OCI-LY1 (cell line): Measurements from ENCODE around the gene EXOC5.

Experiments
- H2AFZ ChIP-seq: fragments of 200-600 bp; sonication (generic), shearing (Covaris generic); 2 replicates; pipeline ENCODE4 v1.6.0; 2014; ENCODE audit warnings: antibody characterized with exemption, mild to moderate bottlenecking, low read length
- H3F3A ChIP-seq: fragments of 200-600 bp; sonication (generic), shearing (Covaris generic); 2 replicates; pipeline ENCODE4 v1.6.0; 2014; ENCODE audit warnings: mild to moderate bottlenecking, antibody characterized with exemption, low read length, moderate library complexity; ENCODE audit not compliant: insufficient read depth
- H3K27ac ChIP-seq: fragments of 200-600 bp; sonication (generic); 2 replicates; pipeline ENCODE4 v1.5.1; 2014; ENCODE audit warnings: low read length, mixed run types, mild to moderate bottlenecking, low read depth; ENCODE audit not compliant: poor library complexity, severe bottlenecking
- H3K27me3 ChIP-seq: fragments of 200-600 bp; sonication (generic); 2 replicates; pipeline ENCODE4 v1.6.0; 2014; ENCODE audit warnings: antibody characterized with exemption, mild to moderate bottlenecking, low read length, moderate library complexity; ENCODE audit not compliant: insufficient read depth
- H3K36me3 ChIP-seq: fragments of 200-600 bp; sonication (generic); 2 replicates; pipeline ENCODE4 v1.6.1; 2014; ENCODE audit warnings: mild to moderate bottlenecking, antibody characterized with exemption, low read length, moderate library complexity, mixed read lengths; ENCODE audit not compliant: insufficient read depth
- H3K4me1 ChIP-seq: fragments of 200-600 bp; sonication (generic); 2 replicates; pipeline ENCODE4 v1.5.1; 2014; ENCODE audit warnings: mild to moderate bottlenecking, low read length, moderate library complexity; ENCODE audit not compliant: insufficient read depth, severe bottlenecking
- H3K4me2 ChIP-seq: fragments of 200-600 bp; sonication (generic), shearing (Covaris generic); 2 replicates; pipeline ENCODE4 v1.6.1; 2014; ENCODE audit warnings: low read length
- H3K4me3 ChIP-seq: fragments of 200-600 bp; sonication (generic); 2 replicates; pipeline ENCODE4 v1.5.1; 2014; ENCODE audit warnings: low read length, low read depth, mild to moderate bottlenecking, mixed read lengths; ENCODE audit not compliant: poor library complexity, severe bottlenecking
- H3K79me2 ChIP-seq: fragments of 200-600 bp; shearing (Covaris generic); 2 replicates; pipeline ENCODE4 v1.6.1; 2016; ENCODE audit warnings: mixed run types, low read length, mixed read lengths; ENCODE audit not compliant: insufficient read depth
- H3K9ac ChIP-seq: fragments of 200-600 bp; sonication (generic), shearing (Covaris generic); 2 replicates; pipeline ENCODE4 v1.6.1; 2014; ENCODE audit warnings: mild to moderate bottlenecking, low read length, mixed read lengths
- H3K9me2 ChIP-seq: fragments of 200-600 bp; sonication (generic), shearing (Covaris generic); 2 replicates; pipeline ENCODE4 v1.6.1; 2014; ENCODE audit warnings: low read depth, mild to moderate bottlenecking, low read length, mixed read lengths
- H3K9me3 ChIP-seq: fragments of 200-600 bp; shearing (Covaris generic); 2 replicates; pipeline ENCODE4 v1.6.1; 2014; ENCODE audit warnings: low read length, mixed read lengths
- H4K20me1 ChIP-seq: fragments of 200-600 bp; sonication (generic), shearing (Covaris generic); 2 replicates; pipeline ENCODE4 v1.6.0; 2016; ENCODE audit warnings: mild to moderate bottlenecking, low read length; ENCODE audit not compliant: insufficient read depth
- EZH2 ChIP-seq: fragments of 200-600 bp; sonication (generic), shearing (Covaris generic); IDR thresholded peaks from 2 replicates; pipeline ENCODE4 v1.8.0; 2017; ENCODE audit warnings: borderline replicate concordance, mixed run types, mild to moderate bottlenecking, antibody characterized with exemption, low read length, moderate library complexity, mixed read lengths
- TF ChIP-seq, protein P1 (sequence below): fragments of 200-600 bp; sonication (generic), shearing (Covaris generic); IDR thresholded peaks from 2 replicates; pipeline ENCODE4 v1.5.1; 2017; ENCODE audit warnings: mild to moderate bottlenecking, antibody characterized with exemption, low read length, moderate library complexity, mixed read lengths

The EXOC5 gene

DNA sequence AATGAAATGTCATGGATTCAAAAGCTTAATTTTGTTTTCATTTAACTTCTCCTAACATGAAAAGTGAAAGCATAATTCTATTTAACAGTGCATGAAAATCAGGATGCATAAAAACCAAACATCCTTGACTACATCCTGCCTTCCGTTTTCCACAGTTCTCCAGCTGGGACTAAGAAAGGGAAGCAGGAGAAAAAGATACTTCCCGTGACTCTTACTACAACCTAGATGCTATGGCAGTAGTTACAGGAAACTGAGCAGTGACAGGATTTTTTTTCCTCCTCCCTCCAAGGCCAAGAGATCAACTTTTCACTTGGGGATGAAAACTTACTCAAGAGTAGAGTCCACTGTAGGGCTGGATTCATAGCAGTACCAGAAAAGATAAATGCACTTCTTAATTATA is 2.6 kb downstream of the EXOC5 start:
- peak overlapping the region; percentile 10 for H3K4me3 ChIP-seq
- H3F3A ChIP-seq = no peaks in the 10 kb centered on the region
- H2AFZ ChIP-seq = no peak overlapping the region
- TF ChIP-seq, protein P1, sequence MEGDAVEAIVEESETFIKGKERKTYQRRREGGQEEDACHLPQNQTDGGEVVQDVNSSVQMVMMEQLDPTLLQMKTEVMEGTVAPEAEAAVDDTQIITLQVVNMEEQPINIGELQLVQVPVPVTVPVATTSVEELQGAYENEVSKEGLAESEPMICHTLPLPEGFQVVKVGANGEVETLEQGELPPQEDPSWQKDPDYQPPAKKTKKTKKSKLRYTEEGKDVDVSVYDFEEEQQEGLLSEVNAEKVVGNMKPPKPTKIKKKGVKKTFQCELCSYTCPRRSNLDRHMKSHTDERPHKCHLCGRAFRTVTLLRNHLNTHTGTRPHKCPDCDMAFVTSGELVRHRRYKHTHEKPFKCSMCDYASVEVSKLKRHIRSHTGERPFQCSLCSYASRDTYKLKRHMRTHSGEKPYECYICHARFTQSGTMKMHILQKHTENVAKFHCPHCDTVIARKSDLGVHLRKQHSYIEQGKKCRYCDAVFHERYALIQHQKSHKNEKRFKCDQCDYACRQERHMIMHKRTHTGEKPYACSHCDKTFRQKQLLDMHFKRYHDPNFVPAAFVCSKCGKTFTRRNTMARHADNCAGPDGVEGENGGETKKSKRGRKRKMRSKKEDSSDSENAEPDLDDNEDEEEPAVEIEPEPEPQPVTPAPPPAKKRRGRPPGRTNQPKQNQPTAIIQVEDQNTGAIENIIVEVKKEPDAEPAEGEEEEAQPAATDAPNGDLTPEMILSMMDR = no peak
- no peak for TF ChIP-seq EZH2
- H3K9me3 ChIP-seq = no peaks in the 10 kb centered on the region
- peaks cover 79% of the 10 kb centered on the region for H3K79me2 ChIP-seq
- H3K9me2 ChIP-seq = no peaks in the 10 kb centered on the region
- H3K4me2 ChIP-seq = peak overlapping the region; percentile 49
- no peak overlapping the region for H3K9ac ChIP-seq
- H3K36me3 ChIP-seq = peaks cover 14% of the 10 kb centered on the region
- no peak overlapping the region for H3K27ac ChIP-seq
- H3K27me3 ChIP-seq = no peaks in the 10 kb centered on the region
- H3K4me1 ChIP-seq = peaks cover 32% of the 10 kb centered on the region
- no peaks in the 10 kb centered on the region for H4K20me1 ChIP-seq

DNA sequence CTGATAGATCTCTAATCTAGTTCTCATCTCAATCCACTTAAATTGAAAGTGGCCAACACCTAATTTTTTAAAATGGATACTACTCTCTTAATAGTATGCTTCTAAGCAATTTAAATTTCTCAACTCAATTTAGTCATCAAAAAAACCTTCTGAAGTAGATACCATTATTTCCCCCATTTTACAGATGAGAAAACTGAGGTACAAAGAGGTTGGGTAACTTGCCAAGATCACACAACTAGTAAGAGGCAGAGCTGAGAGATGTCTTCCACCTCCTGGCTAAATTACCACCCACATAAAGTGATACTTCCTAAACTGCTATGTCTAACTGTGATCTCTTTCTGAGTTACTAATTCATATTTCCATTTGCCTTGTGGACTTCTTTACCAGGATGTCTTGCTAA is 6.6 kb downstream of the EXOC5 start:
- Histone ChIP-seq H3K4me1 (peaks cover 18% of the 10 kb centered on the region), H3F3A (no peaks in the 10 kb centered on the region), H3K27ac (no peak overlapping the region), H3K36me3 (peaks cover 11% of the 10 kb centered on the region), H3K4me2 (no peak overlapping the region), H3K9ac (no peak overlapping the region), H3K4me3 (no peak overlapping the region), H3K27me3 (no peaks in the 10 kb centered on the region), H3K9me3 (no peaks in the 10 kb centered on the region), H3K79me2 (peaks cover 81% of the 10 kb centered on the region), H2AFZ (no peak overlapping the region), H3K9me2 (no peaks in the 10 kb centered on the region), H4K20me1 (no peaks in the 10 kb centered on the region)
- TF ChIP-seq, protein P1 = no peak
- no peak for TF ChIP-seq EZH2

DNA sequence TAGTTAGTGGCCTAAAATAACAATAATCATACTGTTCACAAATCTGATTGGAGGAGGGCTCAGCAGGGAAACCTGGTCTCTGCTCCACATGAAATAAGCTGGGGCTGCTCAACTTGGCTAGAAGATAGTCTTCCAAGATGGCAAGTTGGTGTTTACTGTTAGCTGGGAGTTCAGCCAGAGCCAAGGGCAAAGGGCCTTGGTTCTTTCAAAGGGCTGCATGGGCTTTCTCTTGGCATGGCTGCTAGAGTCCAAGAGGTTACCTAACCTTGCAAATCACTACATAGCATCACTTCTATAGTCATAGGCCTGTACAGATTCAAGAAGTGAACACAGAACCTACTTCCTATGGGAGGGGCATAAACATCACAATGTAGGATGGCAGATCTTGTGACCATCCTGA is 7.1 kb downstream of the EXOC5 start:
- H3K4me1 ChIP-seq = peaks cover 13% of the 10 kb centered on the region
- TF ChIP-seq, protein P1 = no peak
- no peak for TF ChIP-seq EZH2
- H3K9me3 ChIP-seq = no peaks in the 10 kb centered on the region

More for the DNA sequence above, 7.1 kb downstream of the EXOC5 start:
- peaks cover 81% of the 10 kb centered on the region for H3K79me2 ChIP-seq
- H3F3A ChIP-seq = no peaks in the 10 kb centered on the region
- H2AFZ ChIP-seq = no peak overlapping the region
- no peak overlapping the region for H3K9ac ChIP-seq
- no peak overlapping the region for H3K4me2 ChIP-seq
- peaks cover 16% of the 10 kb centered on the region for H3K36me3 ChIP-seq
- H3K4me3 ChIP-seq = no peak overlapping the region
- no peaks in the 10 kb centered on the region for H3K27me3 ChIP-seq
- H3K9me2 ChIP-seq = no peaks in the 10 kb centered on the region
- no peak overlapping the region for H3K27ac ChIP-seq
- H4K20me1 ChIP-seq = no peaks in the 10 kb centered on the region
